ENCODE results near the gene OR1J4. TPM values are rescaled to one million over a fixed set of nuclear protein-coding genes. Genes with fewer than 3 reads are reported as not detected.

The OR1J4 gene, protein sequence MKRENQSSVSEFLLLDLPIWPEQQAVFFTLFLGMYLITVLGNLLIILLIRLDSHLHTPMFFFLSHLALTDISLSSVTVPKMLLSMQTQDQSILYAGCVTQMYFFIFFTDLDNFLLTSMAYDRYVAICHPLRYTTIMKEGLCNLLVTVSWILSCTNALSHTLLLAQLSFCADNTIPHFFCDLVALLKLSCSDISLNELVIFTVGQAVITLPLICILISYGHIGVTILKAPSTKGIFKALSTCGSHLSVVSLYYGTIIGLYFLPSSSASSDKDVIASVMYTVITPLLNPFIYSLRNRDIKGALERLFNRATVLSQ
- total RNA-seq = not detected

DNA sequence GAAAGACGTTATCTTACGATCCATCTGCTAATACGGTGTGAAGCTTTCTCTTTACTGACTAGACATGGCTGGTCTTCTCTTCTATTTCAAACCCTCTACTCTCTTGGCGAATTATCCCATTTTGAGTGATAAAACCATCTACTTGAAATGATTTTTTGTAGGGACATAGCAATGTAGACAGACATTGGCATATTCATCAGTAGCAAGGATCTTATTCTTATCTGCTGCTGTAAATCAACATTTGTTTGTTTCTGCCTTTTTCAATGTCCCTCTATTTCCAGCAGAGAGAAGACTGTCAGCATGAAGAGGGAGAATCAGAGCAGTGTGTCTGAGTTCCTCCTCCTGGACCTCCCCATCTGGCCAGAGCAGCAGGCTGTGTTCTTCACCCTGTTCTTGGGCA, at the start of gene OR1J4:
Gene OR1J4, plus strand, starts transcription at position 301 of the 400 bp plus-strand sequence. Its CDS starts 0 bp downstream, at position 301.

DNA sequence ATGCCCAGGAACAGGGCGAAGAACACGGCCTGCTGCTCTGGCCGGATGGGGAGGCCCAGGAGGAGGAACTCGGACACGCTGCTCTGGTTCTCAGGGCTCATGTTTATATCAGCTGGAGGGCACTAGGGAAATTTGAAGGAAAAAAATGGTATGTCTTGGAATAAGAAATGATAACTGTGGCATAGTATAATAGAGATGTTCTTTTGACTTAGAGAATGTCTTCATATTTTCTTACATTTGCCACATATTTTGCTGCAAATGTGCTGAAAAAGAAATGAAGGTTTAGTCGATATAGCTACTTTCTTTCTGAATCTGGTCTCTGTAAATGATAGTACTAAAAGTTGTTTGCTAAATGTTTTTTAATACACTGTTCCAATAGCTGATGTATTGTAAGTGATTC, 41.1 kb upstream of the OR1J4 start, which contains the start of gene OR1J1:
Gene OR1J1, minus strand, starts transcription at position 101 of the 400 bp plus-strand sequence. Its CDS starts 0 bp downstream, at position 101.

DNA sequence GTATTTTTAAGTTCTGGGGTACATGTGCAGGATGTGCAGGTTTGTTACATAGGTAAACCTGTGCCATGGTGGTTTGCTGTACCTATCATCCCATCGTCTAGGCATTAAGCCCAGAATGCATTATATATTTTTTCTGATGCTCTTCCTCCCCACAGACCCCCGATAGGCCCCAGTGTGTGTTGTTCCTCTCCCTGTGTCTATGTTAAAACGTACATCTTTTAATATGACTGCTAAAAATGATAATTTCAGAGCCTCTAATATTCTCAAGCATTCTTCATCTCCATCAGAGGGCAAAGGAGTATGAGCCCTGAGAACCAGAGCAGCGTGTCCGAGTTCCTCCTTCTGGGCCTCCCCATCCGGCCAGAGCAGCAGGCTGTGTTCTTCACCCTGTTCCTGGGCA, 8.4 kb upstream of the OR1J4 start, which contains the start of gene OR1J2:
Gene OR1J2, plus strand, starts transcription at position 301 of the 400 bp plus-strand sequence. Its CDS starts 0 bp downstream, at position 301.

DNA sequence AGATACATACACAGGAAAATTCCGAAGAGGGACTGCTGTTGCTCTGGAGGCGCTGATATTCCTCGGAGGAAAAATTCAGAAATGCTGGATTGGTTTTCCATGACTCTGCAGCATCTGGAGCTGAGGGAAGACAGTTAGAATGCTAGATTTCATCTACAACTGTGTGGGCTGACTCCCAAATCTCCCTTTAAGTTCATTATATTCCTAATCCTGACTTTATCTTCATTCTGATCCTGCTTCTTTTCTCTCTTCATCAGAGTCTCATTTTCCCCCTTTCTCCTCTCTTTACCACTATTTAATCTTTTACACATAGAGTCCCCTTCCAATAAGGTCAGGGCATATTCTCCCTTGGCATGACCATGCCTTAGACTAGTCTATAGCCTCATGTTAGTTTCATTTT, 8.3 kb downstream of the OR1J4 start, which contains the start of gene OR1N1:
Gene OR1N1, minus strand, starts transcription at position 101 of the 400 bp plus-strand sequence. Its CDS starts 0 bp downstream, at position 101.

DNA sequence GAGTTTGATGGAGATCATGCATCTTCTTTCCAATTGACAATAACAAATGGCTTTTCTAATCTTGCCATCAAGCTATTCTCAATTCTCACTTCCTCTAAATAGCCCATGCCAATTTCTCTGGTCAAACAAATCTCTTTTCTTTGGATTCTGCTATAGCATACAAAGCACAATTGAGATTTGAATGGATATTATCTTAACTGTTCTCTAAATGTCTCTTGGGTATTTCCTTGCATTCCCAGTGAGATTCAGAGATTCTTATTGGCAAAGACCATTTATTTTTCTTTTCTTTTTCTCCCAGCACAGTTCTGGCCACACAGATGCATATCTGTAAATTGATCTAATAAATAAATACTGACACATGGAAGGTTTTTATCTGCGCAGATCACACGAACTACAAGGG, 33.9 kb downstream of the OR1J4 start, which contains the start of gene OR1N2:
Gene OR1N2, plus strand, starts transcription at position 301 of the 400 bp plus-strand sequence. CDS start 100 bp downstream, outside the sequence.

Other genes starting within 250 kb of the OR1J4 start
- gene PTGS1, start 148.1 kb upstream of the OR1J4 start, total RNA-seq = 3.2 TPM
- gene OR1J1, start 41.2 kb upstream of the OR1J4 start, total RNA-seq = not detected
- not detected for gene OR1J2, start 8.3 kb upstream of the OR1J4 start, total RNA-seq
- gene OR1N1, start 8.2 kb downstream of the OR1J4 start, total RNA-seq = not detected
- not detected for gene OR1N2, start 34.0 kb downstream of the OR1J4 start, total RNA-seq
- not detected for gene OR1L8, start 64.2 kb downstream of the OR1J4 start, total RNA-seq
- not detected for gene OR1Q1, start 95.6 kb downstream of the OR1J4 start, total RNA-seq
- not detected for gene OR1B1, start 138.5 kb downstream of the OR1J4 start, total RNA-seq
- not detected for gene OR1L1, start 142.6 kb downstream of the OR1J4 start, total RNA-seq
- gene OR1L3, start 156.0 kb downstream of the OR1J4 start, total RNA-seq = not detected
- gene OR1L4, start 204.8 kb downstream of the OR1J4 start, total RNA-seq = not detected
- not detected for gene OR1L6, start 223.2 kb downstream of the OR1J4 start, total RNA-seq